Liver (tissue), 9 donors: ENCODE data around the gene FCGBP. TPM values are rescaled to one million over a fixed set of nuclear protein-coding genes. Genes with fewer than 3 reads are reported as not detected.

Experiments used
- DNase-seq: peaks from one replicate; pipeline ENCODE4 v3.0.0-alpha.2; 2017; ENCODE audit warnings: low spot score
- H3K27ac ChIP-seq, 2 donors: one replicate each; pipeline ENCODE4 v1.7.0; 2013; ENCODE audit warnings: inconsistent platforms in 2 of 2, low read length in 2 of 2, control low read depth in 1 of 2, low read depth in 1 of 2, mild to moderate bottlenecking in 1 of 2
- H3K27me3 ChIP-seq, 4 donors: one replicate each; pipeline versions ENCODE4 v1.6.1 to v1.7.0; 2013; ENCODE audit warnings: low read length in 3 of 4, inconsistent platforms in 1 of 4, mild to moderate bottlenecking in 1 of 4, moderate library complexity in 1 of 4; ENCODE audit not compliant: control insufficient read depth in 4 of 4, insufficient read depth in 4 of 4
- H3K36me3 ChIP-seq, 4 donors: one replicate each; pipeline versions ENCODE4 v1.6.1 to v1.7.0; 2013; ENCODE audit warnings: low read length in 3 of 4, mild to moderate bottlenecking in 3 of 4, low read depth in 1 of 4, moderate library complexity in 1 of 4; ENCODE audit not compliant: control insufficient read depth in 4 of 4, insufficient read depth in 3 of 4
- H3K4me1 ChIP-seq, 4 donors: one replicate each; pipeline versions ENCODE4 v1.6.1 to v1.7.0; 2013; ENCODE audit warnings: low read length in 3 of 4, mild to moderate bottlenecking in 3 of 4, moderate library complexity in 1 of 4; ENCODE audit not compliant: control insufficient read depth in 4 of 4, insufficient read depth in 4 of 4
- H3K4me3 ChIP-seq, 3 donors: one replicate each; pipeline versions ENCODE4 v1.6.1 to v1.7.0; 2013; ENCODE audit warnings: low read length in 3 of 3, control low read depth in 1 of 3, low read depth in 1 of 3, mild to moderate bottlenecking in 1 of 3
- H3K9ac ChIP-seq, 2 donors: one replicate each; pipeline ENCODE4 v1.7.0; 2013; ENCODE audit warnings: low read length in 2 of 2, mild to moderate bottlenecking in 2 of 2, moderate library complexity in 2 of 2, control low read depth in 1 of 2, low read depth in 1 of 2
- H3K9me3 ChIP-seq, 4 donors: one replicate each; pipeline versions ENCODE4 v1.6.1 to v1.7.0; 2013; ENCODE audit warnings: low read length in 3 of 4; ENCODE audit not compliant: control insufficient read depth in 4 of 4
- ATF3 ChIP-seq: IDR thresholded peaks from 2 replicates; pipeline ENCODE4 v1.6.1; 2016; ENCODE audit warnings: antibody characterized with exemption
- CTCF ChIP-seq: fragments of 150-350 bp; IDR thresholded peaks from 2 replicates; pipeline ENCODE4 v1.5.1; 2017; ENCODE audit warnings: improper control_type of control experiment, low read depth, low read length; ENCODE audit not compliant: missing input control
- EGR1 ChIP-seq, 2 donors: IDR thresholded peaks; 2 replicates each; pipeline ENCODE4 v1.6.1; 2016 to 2018; ENCODE audit warnings: antibody characterized with exemption in 2 of 2, low read depth in 2 of 2
- FOXA1 ChIP-seq: IDR thresholded peaks from 2 replicates; pipeline ENCODE4 v1.6.1; 2016; ENCODE audit warnings: antibody characterized with exemption
- FOXA2 ChIP-seq: IDR thresholded peaks from 2 replicates; pipeline ENCODE4 v1.6.1; 2016; ENCODE audit warnings: antibody characterized with exemption
- GABPA ChIP-seq, 2 donors: IDR thresholded peaks in 1 of 2; conservative IDR thresholded peaks in 1 of 2; 2 replicates each; pipeline ENCODE4 v1.6.1; 2016; ENCODE audit warnings: antibody characterized with exemption in 2 of 2, mild to moderate bottlenecking in 1 of 2, moderate library complexity in 1 of 2
- HNF4A ChIP-seq, 2 donors: conservative IDR thresholded peaks; 2 replicates each; pipeline ENCODE4 v1.6.1; 2016; ENCODE audit warnings: antibody characterized with exemption in 2 of 2, mild to moderate bottlenecking in 2 of 2
- HNF4G ChIP-seq: IDR thresholded peaks from 2 replicates; pipeline ENCODE4 v1.6.1; 2016; ENCODE audit warnings: antibody characterized with exemption
- JUND ChIP-seq, 2 donors: IDR thresholded peaks; 2 replicates each; pipeline ENCODE4 v1.6.1; 2016; ENCODE audit warnings: antibody characterized with exemption in 2 of 2
- MAX ChIP-seq: IDR thresholded peaks from 2 replicates; pipeline ENCODE4 v1.6.1; 2016; ENCODE audit warnings: antibody characterized with exemption
- NR2F2 ChIP-seq: IDR thresholded peaks from 2 replicates; pipeline ENCODE4 v1.6.1; 2016; ENCODE audit warnings: antibody characterized with exemption
- RAD21 ChIP-seq, 2 donors: IDR thresholded peaks; 2 replicates each; pipeline ENCODE4 v1.6.1; 2016; ENCODE audit warnings: antibody characterized with exemption in 2 of 2, mild to moderate bottlenecking in 2 of 2
- REST ChIP-seq: IDR thresholded peaks from 2 replicates; pipeline ENCODE4 v1.6.1; 2016; ENCODE audit warnings: antibody characterized with exemption, mild to moderate bottlenecking
- RXRA ChIP-seq, 2 donors: IDR thresholded peaks; 2 replicates each; pipeline ENCODE4 v1.6.1; 2017 to 2018; ENCODE audit warnings: antibody characterized with exemption in 2 of 2, mild to moderate bottlenecking in 1 of 2
- SP1 ChIP-seq: IDR thresholded peaks from 2 replicates; pipeline ENCODE4 v1.6.1; 2018; ENCODE audit warnings: antibody characterized with exemption, mild to moderate bottlenecking
- TAF1 ChIP-seq: conservative IDR thresholded peaks from 2 replicates; pipeline ENCODE4 v1.6.1; 2016; ENCODE audit warnings: antibody characterized with exemption, mild to moderate bottlenecking
- YY1 ChIP-seq: IDR thresholded peaks from 2 replicates; pipeline ENCODE4 v1.6.1; 2016; ENCODE audit warnings: antibody characterized with exemption, mild to moderate bottlenecking
- ZBTB33 ChIP-seq: IDR thresholded peaks from 2 replicates; pipeline ENCODE4 v1.6.1; 2016; ENCODE audit warnings: antibody characterized with exemption
- WGBS: extraction: QIAGEN DNeasy Blood & Tissue Kit; methylation state at CpG from one replicate; pipeline ENCODE4 v1.1.7; 2013; 5-methylcytosine and 5-hydroxymethylcytosine counted together
- polyA plus RNA-seq, 2 donors: library from polyadenylated mRNA; stranded (reverse) in 1 of 2; unstranded in 1 of 2; fragments of 200-250 nt in 1 of 2; fragments of >200 nt in 1 of 2; fragmentation: Nextera tagmentation in 1 of 2; extraction: Ambion mirVana in 1 of 2; gene quantifications; one replicate each; pipeline versions ENCODE4 v1.2.1 to v1.2.3, GENCODE V29; 2013 to 2015
- total RNA-seq, 2 donors: library from RNA; depleted of rRNA; stranded (reverse); fragments of >200 nt; gene quantifications; one replicate each; pipeline ENCODE4 v1.2.3, GENCODE V29; 2014
- donor health status: healthy.
- donor health status: healthy.
- donor health status: healthy.
- donor health status: healthy.
- donor health status: healthy.

FCGBP gene
- total and polyA plus RNA-seq, 4 donors, result 0.08 to 32.9 (median 0.95) TPM

- TF ChIP-seq NR2F2 (no peak), ZBTB33 (no peak), HNF4A (conservative IDR thresholded peaks at IDR 0.05) (no peak), FOXA2 (no peak), SP1 (peak; percentile 87), ATF3 (no peak), RXRA (IDR thresholded peaks at IDR 0.05) (peak; percentile 78 to 88), JUND (IDR thresholded peaks at IDR 0.05) (peak in 1 of 2 donors; percentile 47), TAF1 (peak; percentile 90), CTCF (peak; percentile 74), MAX (peak; percentile 78), EGR1 (IDR thresholded peaks at IDR 0.05; ENCODE audit: low read depth in 2 of 2) (peak in 1 of 2 donors; percentile 44), GABPA (IDR thresholded peaks at IDR 0.05 in 1 of 2, conservative IDR thresholded peaks at IDR 0.05 in 1 of 2) (peak; percentile 92 to 98), YY1 (peak; percentile 92), REST (peak; percentile 56), FOXA1 (no peak), HNF4G (no peak), RAD21 (IDR thresholded peaks at IDR 0.05) (peak; percentile 79 to 87)
- H3K4me3 ChIP-seq, result peak within 1 kb of the TSS; percentile 81 to 99 (median 92)
- DNase-seq, result peak; percentile 94
- no peaks in the 10 kb centered on the region for H3K9me3 ChIP-seq
- H3K27me3 ChIP-seq, result no peaks in the 10 kb centered on the region
- peaks cover 5 to 33% (median 18%) of the 10 kb centered on the region in 4 donors for H3K36me3 ChIP-seq
- peak within 1 kb of the TSS; percentile 82 to 90 for H3K27ac ChIP-seq
- WGBS, result under 1% methylated on average over 47 of the region's 47 CpGs
- peaks cover 4 to 22% (median 11%) of the 10 kb centered on the region in 4 donors for H3K4me1 ChIP-seq
- peak within 1 kb of the TSS; percentile 92 to 93 for H3K9ac ChIP-seq
Measured at GRCh38 chr19:39970675-39971379, 36.4 kb upstream of the FCGBP start, which contains the start of gene PSMC4. PSMC4 (plus strand) TSS chr19:39971165; CDS start chr19:39971203, 38 bp downstream.
